Ovary (tissue), 10 donors: ENCODE results near the gene SSX3. TPM values are rescaled to one million over a fixed set of nuclear protein-coding genes. Genes with fewer than 3 reads are reported as not detected.
"Not testable (repeated sequence)": the region's sequence is repeated elsewhere in the genome, so short reads cannot be mapped to it uniquely, and the experiment has no call there.

Experiments used
- DNase-seq, 5 donors: peaks; one replicate each; pipeline ENCODE4 v3.0.0-alpha.2; 2019 to 2020
- H3K27ac ChIP-seq, 2 donors: fragments of 200-600 bp; one replicate each; pipeline versions ENCODE4 v1.5.1 to v1.8.0; 2019 to 2022
- H3K27me3 ChIP-seq: fragments of 200-600 bp; one replicate; pipeline ENCODE4 v1.8.0; 2022
- H3K36me3 ChIP-seq: fragments of 200-600 bp; sonication (generic); one replicate; pipeline ENCODE4 v1.5.1; 2019
- H3K4me1 ChIP-seq: one replicate; pipeline ENCODE4 v1.8.1; 2013; ENCODE audit warnings: mild to moderate bottlenecking, moderate library complexity; ENCODE audit not compliant: insufficient read depth
- H3K4me3 ChIP-seq: fragments of 200-600 bp; sonication (generic); one replicate; pipeline ENCODE4 v1.5.1; 2017
- H3K9me3 ChIP-seq, 2 donors: fragments of 200-600 bp in 1 of 2; sonication (generic) in 1 of 2; one replicate each; pipeline versions ENCODE4 v1.5.1 to v1.8.1; 2013 to 2019; ENCODE audit warnings: mild to moderate bottlenecking in 1 of 2, moderate library complexity in 1 of 2
- CTCF ChIP-seq, 3 donors: fragments of 450-650 bp in 2 of 3; fragments of 200-600 bp in 1 of 3; IDR thresholded peaks; one replicate each; pipeline versions ENCODE4 v1.5.1 to v1.8.0; 2016 to 2022; ENCODE audit warnings: antibody characterized with exemption in 3 of 3, mild to moderate bottlenecking in 1 of 3
- EP300 ChIP-seq: sonication (generic); formaldehyde crosslinking; IDR thresholded peaks from one replicate; pipeline ENCODE4 v1.6.1; 2017; ENCODE audit warnings: antibody characterized with exemption
- POLR2A ChIP-seq: fragments of 450-650 bp; IDR thresholded peaks from one replicate; pipeline ENCODE4 v1.6.1; 2017; ENCODE audit warnings: antibody characterized with exemption, mild to moderate bottlenecking, moderate library complexity
- WGBS, 3 donors: extraction: QIAGEN DNeasy Blood & Tissue Kit in 1 of 3; methylation state at CpG; one replicate each; pipeline versions ENCODE4 v1.1.5 to v1.1.7; 2013 to 2017; 5-methylcytosine and 5-hydroxymethylcytosine counted together
- intact Hi-C, 4 donors: fragments of 100-400 bp; cut with DNase I; formaldehyde crosslinking; loops; one replicate each; pipeline versions ENCODE4 v1.11.0 to v1.15.1; 2022 to 2023
- long read RNA-seq, 3 donors: library from polyadenylated mRNA in 2 of 3; unstranded in 2 of 3; transcript quantifications; one replicate each; pipeline ENCODE4 v2.0.0 and lab custom pipeline, GENCODE V29; 2021 to 2026
- polyA plus RNA-seq, 2 donors: library from polyadenylated mRNA; stranded (reverse); fragments of 200-250 nt in 1 of 2; fragments of 350-450 nt in 1 of 2; fragmentation: Illumina TruSeq in 1 of 2; extraction: RNeasy Lipid Tissue Mini Kit (QIAGEN cat#74804) in 1 of 2; gene quantifications; one replicate each; pipeline ENCODE4 v1.2.3, GENCODE V29; 2013 to 2014
- total RNA-seq, 7 donors: library from RNA; depleted of rRNA in 2 of 7; stranded (reverse); fragments of >200 nt in 2 of 7; fragmentation: NEBNext Ultra II Directional in 3 of 7; extraction: Animal tissue kit (Norgen Biotek cat#: 25700) in 3 of 7; gene quantifications; one replicate each; pipeline versions ENCODE4 v1.1.0 to v1.2.4, GENCODE V29; 2016 to 2023
- donor health status: DM: no; HTN: no; CAD: no; lungs with moderate emphysema.
- donor health status: DM: no; HTN: no; CAD: no.
- donor health status: Bipolar disorder and iron deficiency.
- donor health status: DM: yes; HTN: yes; CAD: no.
- donor health status: DM: no; HTN: no; CAD: no.
- donor health status: DM: yes; HTN: yes; CAD: no.

SSX3 gene
- total RNA-seq (not detected), polyA plus RNA-seq (not detected)
- long read RNA-seq, donor 1, result 0 reads
- long read RNA-seq, donor 2, result 0 reads
- long read RNA-seq, donor 3, result 0 reads

- H3K9me3 ChIP-seq, H3K4me3 ChIP-seq, intact Hi-C loops, H3K27me3 ChIP-seq, DNase-seq, H3K4me1 ChIP-seq, H3K36me3 ChIP-seq, H3K27ac ChIP-seq: not testable (repeated sequence)
- 84 to 87% (median 87%) methylated on average over 19 of the region's 19 CpGs for whole genome bisulfite sequencing, 3 donors
Measured at GRCh38 chrX:48356315-48357094, at the start of gene SSX3. Gene SSX3 (minus strand): TSS chrX:48356703. CDS start chrX:48355249, 1,454 bp downstream.

GRCh38 chrX:48397825-48398224 is 41.3 kb upstream of the SSX3 start:
- H3K27ac ChIP-seq, DNase-seq, H3K4me3 ChIP-seq, H3K27me3 ChIP-seq, intact Hi-C loops, H3K9me3 ChIP-seq, H3K4me1 ChIP-seq, H3K36me3 ChIP-seq: not testable (repeated sequence)
- WGBS, 3 donors, result 25 to 55% (median 43%) methylated on average over 1 of the region's 1 CpG

GRCh38 chrX:48396931-48397330 is 40.4 kb upstream of the SSX3 start:
- H3K9me3 ChIP-seq, H3K27me3 ChIP-seq, H3K4me3 ChIP-seq, H3K27ac ChIP-seq, H3K36me3 ChIP-seq, intact Hi-C loops, DNase-seq, H3K4me1 ChIP-seq: not testable (repeated sequence)
- WGBS, 3 donors, result 60 to 66% (median 65%) methylated on average over 1 to 2 of the region's 2 CpGs

GRCh38 chrX:48383239-48383638 is 26.7 kb upstream of the SSX3 start, which contains the start of gene SSX4:
Gene SSX4 (plus strand): TSS chrX:48383539. CDS start chrX:48384054, 515 bp downstream.
- H3K27ac ChIP-seq, H3K4me1 ChIP-seq, intact Hi-C loops, H3K4me3 ChIP-seq, DNase-seq, H3K9me3 ChIP-seq, H3K27me3 ChIP-seq, H3K36me3 ChIP-seq: not testable (repeated sequence)
- no CpG with 5 or more reads among the region's 16 CpGs for WGBS, 3 donors

- H3K4me1 ChIP-seq, H3K27ac ChIP-seq, H3K9me3 ChIP-seq, H3K4me3 ChIP-seq, H3K36me3 ChIP-seq, H3K27me3 ChIP-seq, intact Hi-C loops, DNase-seq: not testable (repeated sequence)
- no CpG with 5 or more reads among the region's 8 CpGs for WGBS, 3 donors
Measured at GRCh38 chrX:48370408-48370807, 13.9 kb upstream of the SSX3 start.

GRCh38 chrX:48367717-48368408 is 11.4 kb upstream of the SSX3 start:
- H3K4me3 ChIP-seq, H3K9me3 ChIP-seq, intact Hi-C loops, H3K27ac ChIP-seq, H3K27me3 ChIP-seq, H3K36me3 ChIP-seq, DNase-seq, H3K4me1 ChIP-seq: not testable (repeated sequence)
- WGBS, 3 donors, result no CpG with 5 or more reads among the region's 12 CpGs

- H3K27me3 ChIP-seq, H3K9me3 ChIP-seq, intact Hi-C loops, H3K4me3 ChIP-seq, DNase-seq, H3K27ac ChIP-seq, H3K36me3 ChIP-seq, H3K4me1 ChIP-seq: not testable (repeated sequence)
- 69 to 74% (median 72%) methylated on average over 6 of the region's 6 CpGs for WGBS, 3 donors
Measured at GRCh38 chrX:48359281-48359680, 2.8 kb upstream of the SSX3 start.

- H3K9me3 ChIP-seq, result no peaks in the 10 kb centered on the region
- no peaks in the 10 kb centered on the region for H3K4me1 ChIP-seq
- TF ChIP-seq EP300 (no peak), CTCF (IDR thresholded peaks at IDR 0.05) (no peak), POLR2A (no peak)
- no peaks in the 10 kb centered on the region for H3K36me3 ChIP-seq
- no peaks in the 10 kb centered on the region for H3K27me3 ChIP-seq
- intact Hi-C loops, result no loop called here
- H3K4me3 ChIP-seq, result no peak overlapping the region
- WGBS, 3 donors, result 80 to 87% (median 85%) methylated on average over 8 of the region's 8 CpGs
- no peak for DNase-seq
- no peak overlapping the region for H3K27ac ChIP-seq
Measured at GRCh38 chrX:48357681-48358080, 1.2 kb upstream of the SSX3 start.

- H3K9me3 ChIP-seq, H3K4me1 ChIP-seq, H3K27ac ChIP-seq, H3K27me3 ChIP-seq, H3K4me3 ChIP-seq, H3K36me3 ChIP-seq, DNase-seq, intact Hi-C loops: not testable (repeated sequence)
- 36 to 48% (median 42%) methylated on average over 8 of the region's 8 CpGs for WGBS, 3 donors
Measured at GRCh38 chrX:48346059-48346458, 10.4 kb downstream of the SSX3 start.

- not testable (repeated sequence) for H3K36me3 ChIP-seq
Measured at GRCh38 chrX:48313996-48314395, 42.5 kb downstream of the SSX3 start.

More at GRCh38 chrX:48313996-48314395, 42.5 kb downstream of the SSX3 start:
- H3K27ac ChIP-seq, H3K4me1 ChIP-seq, H3K9me3 ChIP-seq, intact Hi-C loops, H3K27me3 ChIP-seq, DNase-seq, H3K4me3 ChIP-seq: not testable (repeated sequence)
- 58 to 67% (median 67%) methylated on average over 2 of the region's 2 CpGs for WGBS, 3 donors
